Aorta (tissue), 5 donors: ENCODE measurements around the gene LEMD2. TPM values are rescaled to one million over a fixed set of nuclear protein-coding genes. Genes with fewer than 3 reads are reported as not detected.
A peak's percentile ranks its signal among the peaks of the same experiment; 100 is the strongest.

Experiments used
- ATAC-seq: fragments of 200-7000 bp; cut with Tn5 transposase; one replicate; pipeline ENCODE4 v1.9.1; 2022; ENCODE audit warnings: moderate library complexity; ENCODE audit not compliant: low FRiP score
- DNase-seq, 2 donors: peaks; one replicate each; pipeline ENCODE4 v3.0.0-alpha.2; 2020
- H3K27ac ChIP-seq, 2 donors: one replicate each; pipeline ENCODE4 v1.5.1; 2013; ENCODE audit warnings: low read length in 2 of 2, mild to moderate bottlenecking in 2 of 2, moderate library complexity in 2 of 2, control low read depth in 1 of 2, inconsistent platforms in 1 of 2, low read depth in 1 of 2
- H3K27me3 ChIP-seq, 2 donors: one replicate each; pipeline ENCODE4 v1.6.1; 2013; ENCODE audit warnings: control low read depth in 1 of 2, low read length in 1 of 2, mild to moderate bottlenecking in 1 of 2, moderate library complexity in 1 of 2; ENCODE audit not compliant: insufficient read depth in 2 of 2, control insufficient read depth in 1 of 2
- H3K36me3 ChIP-seq, 2 donors: one replicate each; pipeline ENCODE4 v1.6.1; 2013; ENCODE audit warnings: control low read depth in 1 of 2, low read length in 1 of 2, mild to moderate bottlenecking in 1 of 2; ENCODE audit not compliant: insufficient read depth in 2 of 2, control insufficient read depth in 1 of 2
- H3K4me1 ChIP-seq, 2 donors: one replicate each; pipeline ENCODE4 v1.6.1; 2013; ENCODE audit warnings: low read length in 2 of 2, control low read depth in 1 of 2, mild to moderate bottlenecking in 1 of 2, moderate library complexity in 1 of 2; ENCODE audit not compliant: insufficient read depth in 2 of 2, control insufficient read depth in 1 of 2
- H3K4me3 ChIP-seq, 2 donors: one replicate each; pipeline ENCODE4 v1.5.1; 2013; ENCODE audit warnings: low read length in 2 of 2, control low read depth in 1 of 2, mild to moderate bottlenecking in 1 of 2
- H3K9me3 ChIP-seq: one replicate; pipeline ENCODE4 v1.6.1; 2013; ENCODE audit warnings: mild to moderate bottlenecking, low read length; ENCODE audit not compliant: control insufficient read depth
- WGBS, 2 donors: extraction: QIAGEN DNeasy Blood & Tissue Kit; methylation state at CpG; one replicate each; pipeline ENCODE4 v1.1.7; 2013; 5-methylcytosine and 5-hydroxymethylcytosine counted together
- intact Hi-C, 2 donors: fragments of 100-400 bp; cut with DNase I; formaldehyde crosslinking; loops; one replicate each; pipeline versions ENCODE4 v1.14.2 to v1.15.0; 2022
- polyA plus RNA-seq, 2 donors: library from polyadenylated mRNA; stranded (reverse); fragments of 200-250 nt; gene quantifications; one replicate each; pipeline ENCODE4 v1.2.3, GENCODE V29; 2013
- total RNA-seq, 2 donors: library from RNA; stranded (reverse); fragmentation: NEBNext Ultra II Directional; extraction: Animal tissue kit (Norgen Biotek cat#: 25700); gene quantifications; one replicate each; pipeline ENCODE4 v1.2.1, GENCODE V29; 2021
- donor health status: healthy with polysubstance abuse.
- donor health status: Bipolar disorder and iron deficiency.
- donor health status: DM: no; HTN: no; CAD: no.
- donor health status: DM: no; HTN: no; CAD: no.
- donor health status: DM: yes; HTN: yes; CAD: no.

LEMD2 gene
- total and polyA plus RNA-seq, 4 donors = 19.4 to 85.6 (median 53.2) TPM

GRCh38 chr6:33820784-33821520, 32.0 kb upstream of the LEMD2 start:
- ATAC-seq = no peak
- 53 to 58% methylated on average over 7 of the region's 7 CpGs for WGBS, 2 donors
- intact Hi-C loops = no loop called here
- Histone ChIP-seq H3K4me3 (no peak overlapping the region), H3K27ac (no peak overlapping the region), H3K9me3 (no peaks in the 10 kb centered on the region), H3K4me1 (no peaks in the 10 kb centered on the region), H3K36me3 (no peaks in the 10 kb centered on the region), H3K27me3 (no peaks in the 10 kb centered on the region)
- DNase-seq = no peak

GRCh38 chr6:33820243-33820642, 31.3 kb upstream of the LEMD2 start:
- H3K4me3 ChIP-seq = no peak overlapping the region
- no peaks in the 10 kb centered on the region for H3K27me3 ChIP-seq
- no peak overlapping the region for H3K27ac ChIP-seq
- intact Hi-C loops = no loop called here
- H3K9me3 ChIP-seq = no peaks in the 10 kb centered on the region
- DNase-seq (no peak), ATAC-seq (no peak)
- H3K36me3 ChIP-seq = no peaks in the 10 kb centered on the region
- 50 to 53% methylated on average over 10 of the region's 10 CpGs for WGBS, 2 donors
- no peaks in the 10 kb centered on the region for H3K4me1 ChIP-seq

GRCh38 chr6:33819021-33819420, 30.1 kb upstream of the LEMD2 start:
- H3K4me3 ChIP-seq = no peak overlapping the region
- no peak for ATAC-seq
- H3K36me3 ChIP-seq = no peaks in the 10 kb centered on the region
- no peak overlapping the region for H3K27ac ChIP-seq
- no peak for DNase-seq
- intact Hi-C loops = no loop called here
- H3K4me1 ChIP-seq = no peaks in the 10 kb centered on the region
- WGBS, 2 donors = 60 to 69% methylated on average over 4 of the region's 4 CpGs
- no peaks in the 10 kb centered on the region for H3K27me3 ChIP-seq
- no peaks in the 10 kb centered on the region for H3K9me3 ChIP-seq

- DNase-seq (no peak), ATAC-seq (no peak)
- intact Hi-C loops = no loop called here
- no peak overlapping the region for H3K27ac ChIP-seq
- WGBS, 2 donors = 60 to 76% methylated on average over 3 of the region's 3 CpGs
- no peaks in the 10 kb centered on the region for H3K9me3 ChIP-seq
- no peak overlapping the region for H3K4me3 ChIP-seq
- H3K27me3 ChIP-seq = no peaks in the 10 kb centered on the region
- H3K36me3 ChIP-seq = no peaks in the 10 kb centered on the region
- H3K4me1 ChIP-seq = no peaks in the 10 kb centered on the region
Observed at GRCh38 chr6:33818293-33818692, 29.4 kb upstream of the LEMD2 start.

- Histone ChIP-seq H3K4me1 (no peaks in the 10 kb centered on the region), H3K36me3 (no peaks in the 10 kb centered on the region), H3K27ac (no peak overlapping the region), H3K9me3 (no peaks in the 10 kb centered on the region), H3K4me3 (no peak overlapping the region), H3K27me3 (no peaks in the 10 kb centered on the region)
- 53 to 69% methylated on average over 5 of the region's 5 CpGs for WGBS, 2 donors
- no peak for ATAC-seq
- DNase-seq = no peak
- intact Hi-C loops = no loop called here
Observed at GRCh38 chr6:33817489-33817888, 28.6 kb upstream of the LEMD2 start.

- DNase-seq = peak in 1 of 2 donors; percentile 31
Observed at GRCh38 chr6:33816911-33817310, 28.0 kb upstream of the LEMD2 start.

GRCh38 chr6:33815854-33816253, 26.9 kb upstream of the LEMD2 start:
- intact Hi-C loops = no loop called here
- no peaks in the 10 kb centered on the region for H3K4me1 ChIP-seq
- no peaks in the 10 kb centered on the region for H3K36me3 ChIP-seq
- H3K4me3 ChIP-seq = no peak overlapping the region
- ATAC-seq (no peak), DNase-seq (no peak)
- 6 to 13% methylated on average over 1 of the region's 1 CpG for WGBS, 2 donors
- peaks cover 1% of the 10 kb centered on the region for H3K9me3 ChIP-seq
- H3K27me3 ChIP-seq = no peaks in the 10 kb centered on the region
- H3K27ac ChIP-seq = no peak overlapping the region

More at GRCh38 chr6:33816911-33817310, 28.0 kb upstream of the LEMD2 start:
- Histone ChIP-seq H3K4me3 (no peak overlapping the region), H3K27me3 (no peaks in the 10 kb centered on the region), H3K9me3 (no peaks in the 10 kb centered on the region), H3K36me3 (no peaks in the 10 kb centered on the region), H3K4me1 (no peaks in the 10 kb centered on the region), H3K27ac (no peak overlapping the region)
- WGBS, 2 donors = 66 to 68% methylated on average over 8 of the region's 8 CpGs
- intact Hi-C loops = no loop called here
- no peak for ATAC-seq

- Histone ChIP-seq H3K27me3 (no peaks in the 10 kb centered on the region), H3K4me3 (no peak overlapping the region), H3K9me3 (peaks cover 1% of the 10 kb centered on the region), H3K27ac (no peak overlapping the region), H3K4me1 (no peaks in the 10 kb centered on the region), H3K36me3 (no peaks in the 10 kb centered on the region)
- DNase-seq (peak in 1 of 2 donors; percentile 38), ATAC-seq (no peak)
- 70 to 73% methylated on average over 16 to 19 of the region's 19 CpGs for whole genome bisulfite sequencing, 2 donors
- intact Hi-C loops = no loop called here
Observed at GRCh38 chr6:33813990-33814985, 25.4 kb upstream of the LEMD2 start.
